ENCODE data around the gene BAZ1B.
A peak's percentile ranks its signal among the peaks of the same experiment; 100 is the strongest.

Gene BAZ1B

DNA sequence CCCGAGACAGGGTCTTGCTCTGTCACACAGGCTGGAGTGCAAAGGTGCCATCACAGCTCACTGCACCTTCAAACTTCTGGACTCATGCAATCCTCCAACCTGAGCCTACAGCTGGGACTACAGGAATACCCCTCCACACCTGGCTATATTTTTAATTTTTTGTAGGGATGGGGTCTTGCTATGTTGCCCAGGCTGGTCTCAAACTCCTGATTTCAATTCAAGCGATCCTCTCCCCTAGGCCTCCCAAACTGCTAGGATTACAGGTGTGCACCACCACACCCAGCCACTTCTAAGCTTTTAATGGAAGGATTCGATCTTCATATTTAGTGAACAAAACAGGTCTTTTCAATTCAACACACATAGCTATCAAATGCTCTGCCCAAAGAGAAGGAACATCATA, 58.8 kb downstream of the BAZ1B start:
- TF ChIP-seq, protein P1, sequence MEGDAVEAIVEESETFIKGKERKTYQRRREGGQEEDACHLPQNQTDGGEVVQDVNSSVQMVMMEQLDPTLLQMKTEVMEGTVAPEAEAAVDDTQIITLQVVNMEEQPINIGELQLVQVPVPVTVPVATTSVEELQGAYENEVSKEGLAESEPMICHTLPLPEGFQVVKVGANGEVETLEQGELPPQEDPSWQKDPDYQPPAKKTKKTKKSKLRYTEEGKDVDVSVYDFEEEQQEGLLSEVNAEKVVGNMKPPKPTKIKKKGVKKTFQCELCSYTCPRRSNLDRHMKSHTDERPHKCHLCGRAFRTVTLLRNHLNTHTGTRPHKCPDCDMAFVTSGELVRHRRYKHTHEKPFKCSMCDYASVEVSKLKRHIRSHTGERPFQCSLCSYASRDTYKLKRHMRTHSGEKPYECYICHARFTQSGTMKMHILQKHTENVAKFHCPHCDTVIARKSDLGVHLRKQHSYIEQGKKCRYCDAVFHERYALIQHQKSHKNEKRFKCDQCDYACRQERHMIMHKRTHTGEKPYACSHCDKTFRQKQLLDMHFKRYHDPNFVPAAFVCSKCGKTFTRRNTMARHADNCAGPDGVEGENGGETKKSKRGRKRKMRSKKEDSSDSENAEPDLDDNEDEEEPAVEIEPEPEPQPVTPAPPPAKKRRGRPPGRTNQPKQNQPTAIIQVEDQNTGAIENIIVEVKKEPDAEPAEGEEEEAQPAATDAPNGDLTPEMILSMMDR (IDR thresholded peaks at IDR 0.05; ENCODE audit: control insufficient read depth, insufficient read depth, low read depth, low read length, missing control alignments), result no peak
- DNase-seq (ENCODE audit: low read depth), result no peak

DNA sequence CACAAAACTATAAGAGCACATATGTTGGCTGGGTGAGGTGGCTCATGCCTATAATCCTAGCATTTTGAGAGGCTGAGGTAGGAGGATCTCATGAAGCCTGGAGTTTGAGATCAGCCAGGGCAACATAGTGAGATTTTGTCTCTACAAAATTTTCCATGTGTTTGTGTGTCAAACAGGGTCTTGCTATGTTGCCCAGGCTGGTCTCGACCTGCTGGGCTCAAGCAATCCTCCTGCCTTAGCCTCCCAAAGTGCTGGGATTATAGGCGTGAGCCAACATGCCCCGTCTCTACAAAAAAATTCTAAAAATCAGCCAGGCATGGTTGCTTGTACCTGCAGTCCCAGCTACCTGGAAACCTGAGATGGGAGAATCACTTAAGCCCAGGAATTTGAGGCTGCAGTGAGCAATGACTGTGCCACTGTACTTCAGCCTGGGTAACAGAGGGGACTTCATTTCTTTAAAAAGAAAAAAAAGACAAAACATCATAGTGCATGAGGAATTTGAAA, 60.3 kb downstream of the BAZ1B start:
- no peak for DNase-seq (ENCODE audit: low read depth)
- no peak overlapping the region for H3K4me3 ChIP-seq (ENCODE audit: control insufficient read depth, low read depth, low read length)
- TF ChIP-seq, protein P1 (IDR thresholded peaks at IDR 0.05; ENCODE audit: control insufficient read depth, insufficient read depth, low read depth, low read length, missing control alignments), result no peak

More for the DNA sequence above, 58.8 kb downstream of the BAZ1B start:
- H3K4me3 ChIP-seq (ENCODE audit: control insufficient read depth, low read depth, low read length), result no peak overlapping the region

DNA sequence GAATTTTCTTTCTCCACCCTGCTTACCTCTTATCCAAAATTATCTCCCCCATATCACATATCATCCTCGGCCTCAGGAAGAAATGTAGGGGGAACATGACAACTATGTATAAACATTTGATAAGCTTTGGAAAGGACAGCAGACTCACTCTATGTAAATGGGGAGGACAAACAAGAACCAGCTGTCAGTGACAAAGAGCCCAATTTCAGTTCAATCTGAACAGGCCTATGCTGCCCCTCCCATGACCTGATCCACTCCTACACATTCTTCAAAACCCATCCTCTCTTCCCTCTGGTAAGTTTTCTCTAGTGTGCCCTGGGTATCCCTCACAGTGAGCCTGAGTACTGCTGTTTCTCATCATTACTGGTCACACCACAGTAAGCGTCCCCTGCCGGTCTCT, 67.7 kb downstream of the BAZ1B start:
- DNase-seq (ENCODE audit: low read depth), result no peak
- TF ChIP-seq, protein P1 (IDR thresholded peaks at IDR 0.05; ENCODE audit: control insufficient read depth, insufficient read depth, low read depth, low read length, missing control alignments), result no peak
- no peak overlapping the region for H3K4me3 ChIP-seq (ENCODE audit: control insufficient read depth, low read depth, low read length)

DNA sequence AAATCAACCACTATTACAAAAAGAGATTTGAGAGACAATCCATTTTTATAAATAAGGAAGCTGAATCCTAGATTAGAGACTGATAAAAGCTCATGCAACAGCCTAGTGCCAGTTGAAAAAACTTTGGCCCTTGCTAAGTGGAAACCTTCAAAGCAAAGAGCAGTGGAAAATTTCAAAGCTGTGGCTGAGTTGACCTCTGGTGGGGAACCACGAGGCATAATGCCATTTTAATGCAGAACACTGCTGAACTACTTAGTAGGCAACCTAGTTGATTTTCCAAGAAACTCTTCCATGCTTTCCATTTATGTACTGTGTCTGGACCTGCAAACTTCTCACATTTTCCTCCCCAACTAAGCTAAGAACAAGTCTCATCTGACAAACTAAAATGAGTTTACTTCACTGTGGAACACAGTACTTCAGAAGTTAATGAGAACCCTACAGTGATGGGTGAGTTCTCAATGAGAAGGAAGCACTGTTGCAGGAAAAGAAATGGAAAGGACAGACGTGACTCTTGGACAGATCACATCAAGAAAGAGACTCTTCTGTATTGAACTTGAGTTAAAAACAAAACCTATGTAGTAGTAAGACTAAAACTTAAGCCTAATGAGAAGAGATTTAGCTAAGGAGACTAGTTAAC, 69.0 kb downstream of the BAZ1B start:
- no peak for DNase-seq (ENCODE audit: low read depth)
- TF ChIP-seq, protein P1 (IDR thresholded peaks at IDR 0.05; ENCODE audit: control insufficient read depth, insufficient read depth, low read depth, low read length, missing control alignments), result no peak
- H3K4me3 ChIP-seq (ENCODE audit: control insufficient read depth, low read depth, low read length), result no peak overlapping the region

DNA sequence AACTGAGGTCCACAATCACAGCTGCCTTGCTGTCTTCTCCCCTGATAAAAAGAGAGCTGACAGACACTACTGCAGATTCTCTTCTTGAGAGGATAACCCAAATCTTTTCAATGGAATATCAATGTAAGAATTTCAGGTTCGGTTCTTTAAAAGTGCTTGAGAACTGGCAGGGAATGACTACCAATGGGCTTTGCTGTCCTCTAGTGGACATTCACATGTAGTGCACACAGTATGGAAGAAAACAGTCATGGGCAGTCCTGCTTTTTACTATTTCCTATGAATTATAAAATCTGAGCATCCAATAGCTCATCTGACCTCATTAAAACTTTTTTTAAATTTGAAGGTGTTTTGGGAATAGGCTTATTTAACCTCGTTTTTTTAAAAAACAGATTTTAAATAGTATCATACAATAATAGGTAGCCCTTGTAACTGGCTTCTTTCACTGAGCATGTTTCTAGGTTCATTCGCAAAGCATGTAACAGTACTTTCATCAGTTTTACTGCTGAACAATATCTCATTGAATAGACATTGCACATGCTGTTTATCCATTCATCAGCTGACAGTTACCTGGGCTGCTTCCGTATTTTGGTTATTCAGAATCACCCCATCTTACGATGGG, 70.2 kb downstream of the BAZ1B start:
- TF ChIP-seq, protein P1 (IDR thresholded peaks at IDR 0.05; ENCODE audit: control insufficient read depth, insufficient read depth, low read depth, low read length, missing control alignments), result peak; percentile 97
- peak; percentile 24 for DNase-seq (ENCODE audit: low read depth)
- H3K4me3 ChIP-seq (ENCODE audit: control insufficient read depth, low read depth, low read length), result no peak overlapping the region

DNA sequence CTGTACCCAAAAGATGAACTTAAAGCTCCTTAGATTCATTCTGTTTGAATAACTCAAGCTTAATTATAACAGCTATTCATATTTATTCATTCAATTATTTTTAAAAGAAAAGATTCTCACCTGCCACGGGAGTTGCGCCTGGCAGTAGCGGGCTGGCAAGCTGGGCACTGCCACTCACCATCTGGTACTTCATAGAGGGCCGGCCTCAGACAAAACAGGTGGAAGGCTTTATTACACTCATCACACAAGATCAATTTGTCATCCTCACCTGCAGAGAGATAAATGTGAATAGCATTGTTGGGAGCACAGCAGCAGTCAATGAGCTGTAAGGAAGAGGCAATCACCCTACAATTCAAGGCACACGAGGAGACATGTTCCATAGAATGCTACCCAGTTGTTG, 72.7 kb downstream of the BAZ1B start:
- TF ChIP-seq, protein P1 (IDR thresholded peaks at IDR 0.05; ENCODE audit: control insufficient read depth, insufficient read depth, low read depth, low read length, missing control alignments), result no peak
- DNase-seq (ENCODE audit: low read depth), result no peak
- no peak overlapping the region for H3K4me3 ChIP-seq (ENCODE audit: control insufficient read depth, low read depth, low read length)

Data from AG09309 (cell line).